Right lobe of liver (tissue), 6 donors: Measurements from ENCODE around the gene ESPNL. TPM values are rescaled to one million over a fixed set of nuclear protein-coding genes. Genes with fewer than 3 reads are reported as not detected.

Experiments
- ATAC-seq, 4 donors: fragments of 200-7000 bp; cut with Tn5 transposase; one replicate each; pipeline ENCODE4 v1.9.1; 2020; ENCODE audit warnings: mild to moderate bottlenecking in 4 of 4, moderate library complexity in 4 of 4
- DNase-seq, 3 donors: peaks; one replicate each; pipeline ENCODE4 v3.0.0-alpha.2; 2020
- H3K27ac ChIP-seq, 3 donors: fragments of 200-600 bp; one replicate each; pipeline ENCODE4 v1.8.0; 2022
- H3K27me3 ChIP-seq, 2 donors: fragments of 200-600 bp; one replicate each; pipeline ENCODE4 v1.8.0; 2022
- H3K36me3 ChIP-seq, 4 donors: fragments of 200-600 bp; sonication (generic) in 1 of 4; one replicate each; pipeline versions ENCODE4 v1.5.1 to v1.8.0; 2017 to 2022; ENCODE audit warnings: control low read depth in 1 of 4
- H3K4me1 ChIP-seq, 4 donors: fragments of 200-600 bp; sonication (generic) in 1 of 4; one replicate each; pipeline versions ENCODE4 v1.5.1 to v1.8.0; 2017 to 2022; ENCODE audit warnings: control low read depth in 1 of 4
- H3K4me3 ChIP-seq, 3 donors: fragments of 200-600 bp; one replicate each; pipeline ENCODE4 v1.8.0; 2022
- H3K9me3 ChIP-seq, 4 donors: fragments of 200-600 bp; sonication (generic) in 1 of 4; one replicate each; pipeline versions ENCODE4 v1.5.1 to v1.8.0; 2017 to 2022; ENCODE audit warnings: control low read depth in 1 of 4
- POLR2A ChIP-seq: fragments of 450-650 bp; IDR thresholded peaks from one replicate; pipeline ENCODE4 v1.6.1; 2017; ENCODE audit warnings: antibody characterized with exemption, mild to moderate bottlenecking
- WGBS: methylation state at CpG from one replicate; pipeline ENCODE4 v1.1.6; 2018; ENCODE audit warnings: low coverage, low lambda C conversion rate; ENCODE audit not compliant: insufficient coverage; ENCODE audit errors: missing lambda C conversion rate; 5-methylcytosine and 5-hydroxymethylcytosine counted together
- intact Hi-C, 2 donors: fragments of 100-400 bp; cut with DNase I; formaldehyde crosslinking; loops; one replicate each; pipeline versions ENCODE4 v1.11.2 to v1.14.1; 2022
- total RNA-seq, 6 experiments: library from RNA; depleted of rRNA in 2 of 6; stranded (reverse); fragments of >200 nt in 2 of 6; fragmentation: NEBNext Ultra II Directional in 3 of 6; extraction: Animal tissue kit (Norgen Biotek cat#: 25700) in 3 of 6; gene quantifications; one replicate each; pipeline versions ENCODE4 v1.1.0 to v1.2.4, GENCODE V29; 2016 to 2023
- TF ChIP-seq, protein P1 (sequence below), 4 donors: fragments of 200-600 bp in 3 of 4; fragments of 450-650 bp in 1 of 4; IDR thresholded peaks; one replicate each; pipeline versions ENCODE4 v1.5.1 to v1.8.0; 2016 to 2022; ENCODE audit warnings: antibody characterized with exemption in 4 of 4, mild to moderate bottlenecking in 2 of 4
- donor health status: DM: no; HTN: yes; CAD: no.
- donor health status: DM: no; HTN: no; CAD: no.
- donor health status: DM: no; HTN: no; CAD: no.
- donor health status: DM: no; HTN: yes; CAD: no.
- donor health status: DM: no; HTN: yes; CAD: no.

ESPNL gene
- total RNA-seq, 6 experiments from 2014 or later = 0.11 to 1.1 (median 0.50) TPM

- 51% methylated on average over 5 of the region's 18 CpGs for WGBS
- DNase-seq (peak in 2 of 3 donors; percentile 10 to 30), ATAC-seq (no peak)
- no peaks in the 10 kb centered on the region for H3K9me3 ChIP-seq
- intact Hi-C loops = no loop called here
- TF ChIP-seq POLR2A = no peak
- TF ChIP-seq, protein P1, sequence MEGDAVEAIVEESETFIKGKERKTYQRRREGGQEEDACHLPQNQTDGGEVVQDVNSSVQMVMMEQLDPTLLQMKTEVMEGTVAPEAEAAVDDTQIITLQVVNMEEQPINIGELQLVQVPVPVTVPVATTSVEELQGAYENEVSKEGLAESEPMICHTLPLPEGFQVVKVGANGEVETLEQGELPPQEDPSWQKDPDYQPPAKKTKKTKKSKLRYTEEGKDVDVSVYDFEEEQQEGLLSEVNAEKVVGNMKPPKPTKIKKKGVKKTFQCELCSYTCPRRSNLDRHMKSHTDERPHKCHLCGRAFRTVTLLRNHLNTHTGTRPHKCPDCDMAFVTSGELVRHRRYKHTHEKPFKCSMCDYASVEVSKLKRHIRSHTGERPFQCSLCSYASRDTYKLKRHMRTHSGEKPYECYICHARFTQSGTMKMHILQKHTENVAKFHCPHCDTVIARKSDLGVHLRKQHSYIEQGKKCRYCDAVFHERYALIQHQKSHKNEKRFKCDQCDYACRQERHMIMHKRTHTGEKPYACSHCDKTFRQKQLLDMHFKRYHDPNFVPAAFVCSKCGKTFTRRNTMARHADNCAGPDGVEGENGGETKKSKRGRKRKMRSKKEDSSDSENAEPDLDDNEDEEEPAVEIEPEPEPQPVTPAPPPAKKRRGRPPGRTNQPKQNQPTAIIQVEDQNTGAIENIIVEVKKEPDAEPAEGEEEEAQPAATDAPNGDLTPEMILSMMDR (IDR thresholded peaks at IDR 0.05) = no peak
- no peaks in the 10 kb centered on the region for H3K36me3 ChIP-seq
- H3K4me3 ChIP-seq = no peak overlapping the region
- no peak overlapping the region for H3K27ac ChIP-seq
- H3K27me3 ChIP-seq = no peaks in the 10 kb centered on the region
- no peaks in the 10 kb centered on the region for H3K4me1 ChIP-seq
Measured at GRCh38 chr2:238155761-238156694, 55.9 kb downstream of the ESPNL start.

DNA sequence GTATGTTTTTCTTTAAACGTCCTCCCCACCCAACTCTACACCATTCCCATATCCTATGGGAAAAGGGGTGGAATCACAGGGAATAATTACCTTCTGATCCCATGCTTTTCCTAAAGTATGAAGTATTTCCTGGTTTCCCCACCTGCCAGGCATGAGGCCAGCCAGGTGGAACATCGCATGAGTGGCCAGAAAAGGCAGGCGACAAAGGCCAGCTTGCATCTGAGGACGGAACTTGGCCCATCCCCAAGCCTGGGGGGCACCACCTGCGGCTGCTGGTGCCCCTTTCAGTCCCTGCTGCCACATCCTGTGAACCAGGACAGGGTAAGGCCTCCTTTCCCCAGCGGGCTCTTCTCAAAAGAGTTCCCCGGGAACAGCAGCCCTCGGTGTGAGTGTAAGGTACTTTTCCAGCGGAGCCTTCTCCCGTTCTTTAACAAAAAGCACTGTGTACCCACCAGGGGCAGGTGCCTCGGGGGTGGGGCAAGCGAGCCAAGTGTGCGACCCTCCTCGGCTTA lies 57.4 kb downstream of the ESPNL start:
- H3K4me1 ChIP-seq = no peaks in the 10 kb centered on the region
- no peak for TF ChIP-seq POLR2A
- TF ChIP-seq, protein P1 (IDR thresholded peaks at IDR 0.05) = no peak
- ATAC-seq (no peak), DNase-seq (peak in 1 of 3 donors; percentile 35)
- WGBS = 73% methylated on average over 14 of the region's 14 CpGs
- intact Hi-C loops = no loop called here
- H3K9me3 ChIP-seq = no peaks in the 10 kb centered on the region
- H3K4me3 ChIP-seq = no peak overlapping the region
- H3K36me3 ChIP-seq = no peaks in the 10 kb centered on the region
- no peak overlapping the region for H3K27ac ChIP-seq
- no peaks in the 10 kb centered on the region for H3K27me3 ChIP-seq

DNA sequence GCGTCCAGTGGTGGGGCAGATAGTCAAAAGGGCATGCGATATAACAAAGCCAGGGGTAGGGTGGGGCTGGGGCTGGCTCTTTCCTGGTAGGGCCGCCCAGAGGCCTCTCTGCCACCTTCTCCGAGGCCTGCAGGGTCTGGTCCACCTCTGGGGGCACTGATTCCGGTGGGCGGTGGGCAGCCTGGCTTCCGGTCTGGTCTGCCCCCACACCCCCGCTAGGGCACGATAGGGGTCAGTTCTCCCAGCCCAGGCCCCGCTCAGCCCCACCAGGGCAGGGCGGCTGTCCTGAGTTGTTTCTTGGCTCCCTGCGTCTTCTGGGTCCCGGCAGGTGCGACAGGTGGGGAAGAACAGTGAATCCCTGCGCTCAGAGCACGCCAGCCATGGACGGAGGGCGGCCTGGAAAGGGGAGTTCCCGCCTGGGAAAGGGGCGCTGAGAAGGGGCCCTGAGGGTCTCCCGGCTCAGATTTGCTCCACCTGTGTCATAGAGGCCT lies 57.9 kb downstream of the ESPNL start:
- DNase-seq (peak in 2 of 3 donors; percentile 15 to 44), ATAC-seq (no peak)
- no peak overlapping the region for H3K4me3 ChIP-seq
- H3K27me3 ChIP-seq = no peaks in the 10 kb centered on the region
- H3K4me1 ChIP-seq = no peaks in the 10 kb centered on the region
- TF ChIP-seq, protein P1 (IDR thresholded peaks at IDR 0.05) = no peak
- no peak for TF ChIP-seq POLR2A
- H3K27ac ChIP-seq = no peak overlapping the region
- 35% methylated on average over 3 of the region's 21 CpGs for WGBS
- intact Hi-C loops = no loop called here
- H3K9me3 ChIP-seq = no peaks in the 10 kb centered on the region
- no peaks in the 10 kb centered on the region for H3K36me3 ChIP-seq

- peak in 2 of 3 donors; percentile 33 to 45 for DNase-seq
- Histone ChIP-seq H3K4me3 (peak within 1 kb of the TSS in 1 of 3 donors; percentile 24), H3K9me3 (no peaks in the 10 kb centered on the region), H3K27ac (no peak within 1 kb of the TSS), H3K27me3 (no peaks in the 10 kb centered on the region), H3K4me1 (no peaks in the 10 kb centered on the region), H3K36me3 (no peaks in the 10 kb centered on the region)
- WGBS = 10% methylated on average over 2 of the region's 61 CpGs
- ATAC-seq = peak; percentile 48 to 64 (median 58)
- intact Hi-C loops = no loop called here
- no peak for TF ChIP-seq POLR2A
- TF ChIP-seq, protein P1 (IDR thresholded peaks at IDR 0.05) = peak in 3 of 4 donors; percentile 32 to 51 (median 35)
Measured at GRCh38 chr2:238158509-238159070, 58.5 kb downstream of the ESPNL start, which contains the start of gene ERFE. ERFE (plus strand) TSS chr2:238158970; CDS start chr2:238159008, 38 bp downstream.
